ENCODE results near the gene TRAF7. TPM values are rescaled to one million over a fixed set of nuclear protein-coding genes. Genes with fewer than 3 reads are reported as not detected.

TRAF7 gene
- total and polyA plus RNA-seq, 2 of the 8 experiments (the other 6 are each of a cell fraction or from before 2014, with no cell fraction given) = 96.8 to 148 TPM

GRCh38 chr16:2178321-2179106, 22.9 kb downstream of the TRAF7 start:
- H3K56ac ChIP-seq (replicated peaks; ENCODE audit: insufficient read length, low read depth, low read length) = no peak overlapping the region
- FAIRE-seq (no peak), DNase-seq (ENCODE audit: low read depth in 1 of 2, low spot score in 2 of 2) (peak; percentile 62 to 95)
- H3K4me1 ChIP-seq (replicated peaks in 1 of 4; ENCODE audit: control insufficient read depth in 3 of 4, insufficient read depth in 4 of 4, low read length in 3 of 4) = peaks cover 0 to 7% (median 2%) of the 10 kb centered on the region in 4 experiments; a peak in 4 of 7 replicates
- H3K18ac ChIP-seq (ENCODE audit: extremely low read depth, low read length) = no peak overlapping the region
- H3K9ac ChIP-seq (replicated peaks in 1 of 4; ENCODE audit: extremely low read depth in 1 of 4, low read depth in 3 of 4, low read length in 3 of 4) = no peak overlapping the region
- H2BK12ac ChIP-seq (ENCODE audit: low read depth, low read length) = no peak overlapping the region
- H3K4ac ChIP-seq (replicated peaks; ENCODE audit: insufficient read length, low read depth, low read length) = no peak overlapping the region
- H3K9me3 ChIP-seq (ENCODE audit: insufficient read depth in 2 of 2, low read depth in 1 of 2, low read length in 1 of 2) = no peaks in the 10 kb centered on the region
- peaks cover 2 to 17% of the 10 kb centered on the region in 2 experiments for H4K20me1 ChIP-seq (replicated peaks in 1 of 2; ENCODE audit: control insufficient read depth in 1 of 2, insufficient read depth in 2 of 2, low read length in 2 of 2)
- H3K14ac ChIP-seq (ENCODE audit: insufficient read length) = no peak overlapping the region
- no peak overlapping the region for H2BK5ac ChIP-seq (ENCODE audit: low read depth, low read length)
- WGBS, 2 experiments (ENCODE audit: extremely low coverage in 1 of 2, insufficient coverage in 1 of 2, insufficient read length in 1 of 2, insufficient replicate concordance in 2 of 2, low coverage in 1 of 2, low lambda C conversion rate in 2 of 2, missing lambda C conversion rate in 1 of 2) = 77% methylated on average over 27 of the region's 106 CpGs; no CpG with 5 or more reads in 1 of the 2 experiments
- no peaks in the 10 kb centered on the region for H3K79me1 ChIP-seq (ENCODE audit: low read depth, low read length)
- H4K91ac ChIP-seq (replicated peaks; ENCODE audit: insufficient read length, low read length) = no peak overlapping the region
- peak overlapping the region; percentile 28 to 61; a peak in 3 of 4 replicates for H3K4me2 ChIP-seq (ENCODE audit: insufficient read depth in 1 of 2, low read depth in 2 of 2, low read length in 2 of 2)
- H2BK120ac ChIP-seq (replicated peaks; ENCODE audit: low read depth, low read length) = no peak overlapping the region
- no peak overlapping the region for H4K5ac ChIP-seq (ENCODE audit: insufficient read length, low read depth, low read length)
- H3K79me2 ChIP-seq (ENCODE audit: control insufficient read depth in 1 of 2, insufficient read depth in 2 of 2, low read length in 2 of 2) = no peaks in the 10 kb centered on the region
- no peak overlapping the region for H4K8ac ChIP-seq (ENCODE audit: extremely low read depth, insufficient read depth, low read length)
- ChIA-PET CTCF (ENCODE audit: partially characterized antibody) (interaction anchor here (1.0 to 1.4 kb wide), 3 partner anchors 17 to 36 kb away, joined by 3 to 5 read pairs (median 3); partner anchors contain the start of gene PGP), POLR2A (ENCODE audit: partially characterized antibody) (interaction anchor here (0.8 to 13.5 kb wide), 7 partner anchors 11 to 106 kb away, joined by 3 to 312 read pairs (median 5); partner anchors contain the start of genes CASKIN1, RAB26 and TRAF7)
- no peak overlapping the region for H3K27ac ChIP-seq (ENCODE audit: low read depth, low read length)
- H2BK20ac ChIP-seq (ENCODE audit: low read length) = no peak overlapping the region
- no peak overlapping the region for H2AK5ac ChIP-seq (ENCODE audit: low read depth, low read length)
- no peak overlapping the region for H2BK15ac ChIP-seq (ENCODE audit: low read length)
- no peak overlapping the region for H3K23ac ChIP-seq (ENCODE audit: insufficient read length)
- peaks cover 2% of the 10 kb centered on the region; the same call in 1 of the 2 replicates for H3K23me2 ChIP-seq (ENCODE audit: low read depth, low read length)
- H3K4me3 ChIP-seq (ENCODE audit: extremely low read depth in 1 of 4, insufficient read depth in 2 of 4, low read depth in 3 of 4, low read length in 4 of 4) = peak overlapping the region in 1 of 4 experiments; percentile 43; a peak in 3 of 8 replicates
- no peak overlapping the region for H2AFZ ChIP-seq (ENCODE audit: low read length)
- H3K27me3 ChIP-seq (replicated peaks in 1 of 4; ENCODE audit: control insufficient read depth in 3 of 4, extremely low read depth in 1 of 4, insufficient read depth in 3 of 4, low read length in 3 of 4) = no peaks in the 10 kb centered on the region; a peak in 1 of 7 replicates
- H3K36me3 ChIP-seq (ENCODE audit: control insufficient read depth in 2 of 4, insufficient read depth in 4 of 4, low read length in 3 of 4) = peaks cover 11 to 39% (median 22%) of the 10 kb centered on the region in 4 experiments; a peak in 7 of 8 replicates
- TF ChIP-seq MAX (IDR thresholded peaks at IDR 0.05) (peak; percentile 92), TAF7 (optimal IDR thresholded peaks at IDR 0.05; ENCODE audit: borderline replicate concordance, low read depth, low read length) (peak; percentile 35), EGR1 (IDR thresholded peaks at IDR 0.05; ENCODE audit: borderline replicate concordance, low read depth, low read length) (peak; percentile 65; the same call in 1 of the 2 replicates), POLR2AphosphoS5 (IDR thresholded peaks at IDR 0.05; ENCODE audit: low read depth, low read length) (peak; percentile 75), SP4 (IDR thresholded peaks at IDR 0.05; ENCODE audit: low read length) (peak; percentile 94), TBP (IDR thresholded peaks at IDR 0.05; ENCODE audit: low read depth, low read length) (peak; percentile 33; the same call in 1 of the 2 replicates), RAD21 (IDR thresholded peaks at IDR 0.05 in 1 of 2, conservative IDR thresholded peaks at IDR 0.05 in 1 of 2; ENCODE audit: low read depth in 2 of 2, low read length in 2 of 2) (no peak), ZNF274 (IDR thresholded peaks at IDR 0.05; ENCODE audit: borderline replicate concordance, extremely low read depth, low read length) (no peak), E2F6 (IDR thresholded peaks at IDR 0.05) (peak; percentile 92), GABPA (IDR thresholded peaks at IDR 0.05; ENCODE audit: borderline replicate concordance, insufficient read depth, low read length) (peak; percentile 80)
